Astrocyte (in vitro differentiated cells and primary cell): ENCODE measurements around the gene SGCA.

ENCODE experiments used
- CTCF ChIP-seq: IDR thresholded peaks from 2 replicates; pipeline ENCODE4 v1.5.1; 2011; ENCODE audit warnings: low read depth, mild to moderate bottlenecking, inconsistent platforms, low read length, moderate library complexity; ENCODE audit not compliant: insufficient read depth
- EZH2 ChIP-seq: IDR thresholded peaks from 2 replicates; pipeline ENCODE4 v1.6.1; 2012; ENCODE audit warnings: mild to moderate bottlenecking, low read length, inconsistent platforms; ENCODE audit not compliant: insufficient read depth

GRCh38 chr17:50123649-50124349, 42.0 kb upstream of the SGCA start:
- no peak for TF ChIP-seq CTCF
- TF ChIP-seq EZH2: no peak
